SK-N-DZ (cell line): ENCODE data around the gene DYNLL2.
"Not testable (repeated sequence)": the region's sequence is repeated elsewhere in the genome, so short reads cannot be mapped to it uniquely, and the experiment has no call there.

Source experiments
- DNase-seq: peaks from one replicate; pipeline ENCODE4 v3.0.0-alpha.2; 2015; ENCODE audit warnings: low spot score

Gene DYNLL2

GRCh38 chr17:58101898-58102297, 18.7 kb downstream of the DYNLL2 start:
- not testable (repeated sequence) for DNase-seq

GRCh38 chr17:58105093-58105492, 21.9 kb downstream of the DYNLL2 start:
- DNase-seq, result no peak

- no peak for DNase-seq
Measured at GRCh38 chr17:58107306-58107705, 24.1 kb downstream of the DYNLL2 start.

GRCh38 chr17:58109197-58109596, 26.0 kb downstream of the DYNLL2 start:
- no peak for DNase-seq

GRCh38 chr17:58110012-58110411, 26.8 kb downstream of the DYNLL2 start:
- DNase-seq, result no peak

GRCh38 chr17:58111676-58112075, 28.5 kb downstream of the DYNLL2 start:
- no peak for DNase-seq

GRCh38 chr17:58112970-58113631, 29.9 kb downstream of the DYNLL2 start:
- peak; percentile 72 for DNase-seq

GRCh38 chr17:58113947-58114346, 30.7 kb downstream of the DYNLL2 start:
- no peak for DNase-seq

- no peak for DNase-seq
Measured at GRCh38 chr17:58117382-58117781, 34.2 kb downstream of the DYNLL2 start.

GRCh38 chr17:58119491-58119890, 36.3 kb downstream of the DYNLL2 start:
- no peak for DNase-seq

GRCh38 chr17:58120195-58120822, 37.1 kb downstream of the DYNLL2 start:
- no peak for DNase-seq

GRCh38 chr17:58121925-58122324, 38.7 kb downstream of the DYNLL2 start:
- peak; percentile 51 for DNase-seq

GRCh38 chr17:58127846-58128245, 44.6 kb downstream of the DYNLL2 start:
- no peak for DNase-seq

GRCh38 chr17:58132697-58133096, 49.5 kb downstream of the DYNLL2 start:
- DNase-seq, result not testable (repeated sequence)

GRCh38 chr17:58136669-58137279, 53.6 kb downstream of the DYNLL2 start:
- DNase-seq, result peak; percentile 36

- no peak for DNase-seq
Measured at GRCh38 chr17:58141505-58141904, 58.3 kb downstream of the DYNLL2 start.

GRCh38 chr17:58143335-58143734, 60.1 kb downstream of the DYNLL2 start:
- not testable (repeated sequence) for DNase-seq

- no peak for DNase-seq
Measured at GRCh38 chr17:58144801-58145200, 61.6 kb downstream of the DYNLL2 start.
